ENCODE data around the gene TFDP2. TPM values are rescaled to one million over a fixed set of nuclear protein-coding genes. Genes with fewer than 3 reads are reported as not detected.

The TFDP2 gene
- total RNA-seq, 4 donors from 2014 or later: 38.0 to 95.4 (median 65.4) TPM

DNA sequence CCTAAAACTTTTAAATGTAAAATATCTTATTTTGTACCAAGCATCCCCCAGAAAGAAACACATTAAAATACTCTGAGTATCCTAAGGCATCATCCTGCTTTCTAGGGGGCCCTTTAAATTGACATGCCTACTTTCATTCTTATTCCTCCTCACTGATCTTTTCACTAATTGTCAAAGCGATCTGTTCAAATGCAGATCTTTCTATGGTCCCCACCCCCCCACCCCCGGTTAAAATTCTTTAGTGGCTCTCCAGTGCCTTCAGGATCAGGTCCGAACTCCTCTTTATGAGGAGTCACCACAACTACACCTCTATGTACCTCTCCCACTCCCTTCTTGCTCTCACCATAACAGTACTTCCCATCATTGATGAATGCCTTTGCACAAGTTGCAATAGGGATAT is 19.2 kb upstream of the TFDP2 start:
- Histone ChIP-seq H3K27ac (no peak overlapping the region), H3K4me3 (no peak overlapping the region), H3K4me1 (no peaks in the 10 kb centered on the region), H3K36me3 (peaks cover 0 to 71% (median 2%) of the 10 kb centered on the region in 3 donors), H3K9me3 (no peaks in the 10 kb centered on the region), H3K27me3 (no peaks in the 10 kb centered on the region)
- TF ChIP-seq, protein P1, sequence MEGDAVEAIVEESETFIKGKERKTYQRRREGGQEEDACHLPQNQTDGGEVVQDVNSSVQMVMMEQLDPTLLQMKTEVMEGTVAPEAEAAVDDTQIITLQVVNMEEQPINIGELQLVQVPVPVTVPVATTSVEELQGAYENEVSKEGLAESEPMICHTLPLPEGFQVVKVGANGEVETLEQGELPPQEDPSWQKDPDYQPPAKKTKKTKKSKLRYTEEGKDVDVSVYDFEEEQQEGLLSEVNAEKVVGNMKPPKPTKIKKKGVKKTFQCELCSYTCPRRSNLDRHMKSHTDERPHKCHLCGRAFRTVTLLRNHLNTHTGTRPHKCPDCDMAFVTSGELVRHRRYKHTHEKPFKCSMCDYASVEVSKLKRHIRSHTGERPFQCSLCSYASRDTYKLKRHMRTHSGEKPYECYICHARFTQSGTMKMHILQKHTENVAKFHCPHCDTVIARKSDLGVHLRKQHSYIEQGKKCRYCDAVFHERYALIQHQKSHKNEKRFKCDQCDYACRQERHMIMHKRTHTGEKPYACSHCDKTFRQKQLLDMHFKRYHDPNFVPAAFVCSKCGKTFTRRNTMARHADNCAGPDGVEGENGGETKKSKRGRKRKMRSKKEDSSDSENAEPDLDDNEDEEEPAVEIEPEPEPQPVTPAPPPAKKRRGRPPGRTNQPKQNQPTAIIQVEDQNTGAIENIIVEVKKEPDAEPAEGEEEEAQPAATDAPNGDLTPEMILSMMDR (IDR thresholded peaks at IDR 0.05): no peak
- no peak for TF ChIP-seq POLR2A (IDR thresholded peaks at IDR 0.05)
- no peak for DNase-seq

DNA sequence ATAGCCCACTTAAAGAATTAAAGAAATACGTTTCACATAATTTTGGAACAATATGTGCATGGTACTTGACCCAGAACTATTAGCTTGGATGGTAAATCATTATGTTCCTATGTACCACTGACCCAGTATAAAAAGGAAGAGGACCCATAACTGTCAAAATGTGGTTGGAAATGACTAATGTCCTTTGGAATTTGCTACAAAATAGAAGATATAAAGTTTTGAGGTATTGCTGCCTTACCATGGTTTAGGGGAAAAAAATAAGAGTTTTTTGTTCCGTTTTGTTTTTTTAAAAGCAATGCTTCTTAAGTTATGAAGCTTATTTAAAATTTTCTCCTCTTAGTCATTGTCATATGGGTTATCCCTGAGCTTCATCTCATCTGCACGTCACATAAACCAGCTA is 15.8 kb upstream of the TFDP2 start:
- no peaks in the 10 kb centered on the region for H3K9me3 ChIP-seq
- TF ChIP-seq, protein P1 (IDR thresholded peaks at IDR 0.05): no peak
- no peak for TF ChIP-seq POLR2A (IDR thresholded peaks at IDR 0.05)
- H3K36me3 ChIP-seq: peaks cover 0 to 46% (median 0%) of the 10 kb centered on the region in 3 donors
- DNase-seq: no peak
- no peak overlapping the region for H3K27ac ChIP-seq
- H3K27me3 ChIP-seq: no peaks in the 10 kb centered on the region
- H3K4me3 ChIP-seq: no peak overlapping the region
- H3K4me1 ChIP-seq: no peaks in the 10 kb centered on the region

DNA sequence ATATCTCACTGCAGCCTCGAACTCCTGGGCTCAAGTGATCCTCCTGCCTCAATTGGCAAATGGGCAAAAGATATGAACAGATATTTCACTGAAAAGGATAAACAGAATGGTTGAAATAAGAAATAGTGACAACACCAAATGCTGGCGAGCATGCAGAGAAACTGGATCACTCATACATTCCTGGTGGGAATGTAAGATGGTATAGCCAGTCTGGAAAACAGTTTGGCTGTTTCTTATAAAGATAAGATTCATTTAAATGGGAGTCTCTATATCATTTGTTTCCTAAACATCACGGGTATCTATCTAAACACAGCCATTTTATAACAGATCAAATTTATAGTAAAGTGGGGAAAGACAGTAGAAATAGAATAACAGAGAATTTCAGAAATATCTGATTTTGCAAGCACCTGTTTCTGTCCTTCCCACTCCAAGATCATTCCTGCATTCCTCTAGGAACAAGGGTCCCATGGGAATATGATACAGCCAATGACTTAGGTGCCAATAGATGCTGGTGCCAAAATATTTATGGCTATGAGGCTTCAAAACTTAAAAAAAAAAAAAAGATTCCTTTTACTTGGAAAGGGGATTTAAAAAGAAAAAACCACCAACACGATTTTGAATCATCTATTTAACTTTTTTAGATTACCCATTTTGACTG is 9.9 kb upstream of the TFDP2 start:
- Histone ChIP-seq H3K27me3 (no peaks in the 10 kb centered on the region), H3K4me3 (no peak overlapping the region), H3K36me3 (peaks cover 0 to 10% (median 0%) of the 10 kb centered on the region in 3 donors), H3K27ac (no peak overlapping the region), H3K9me3 (no peaks in the 10 kb centered on the region), H3K4me1 (no peaks in the 10 kb centered on the region)
- DNase-seq: no peak
- TF ChIP-seq, protein P1 (IDR thresholded peaks at IDR 0.05): no peak
- no peak for TF ChIP-seq POLR2A (IDR thresholded peaks at IDR 0.05)

DNA sequence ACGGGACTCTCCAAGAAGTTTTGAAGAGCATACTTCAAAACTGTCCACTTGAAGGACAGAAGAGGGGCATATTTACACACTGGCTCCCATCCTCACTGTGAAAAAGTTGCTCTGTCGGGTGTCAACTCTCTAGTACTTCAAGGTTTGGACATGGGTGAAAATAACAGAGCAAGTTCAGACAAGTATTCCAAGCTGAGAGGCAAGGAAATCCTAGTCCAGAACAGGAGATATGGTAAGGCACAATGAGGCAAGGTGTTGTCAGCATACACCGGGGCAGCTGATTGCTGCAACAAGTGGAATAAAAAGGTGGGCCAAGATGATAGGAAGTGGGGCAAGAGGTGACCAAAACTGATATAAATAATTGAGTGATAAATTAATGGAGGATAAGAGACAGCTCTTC is 4.8 kb upstream of the TFDP2 start:
- no peak overlapping the region for H3K27ac ChIP-seq

DNA sequence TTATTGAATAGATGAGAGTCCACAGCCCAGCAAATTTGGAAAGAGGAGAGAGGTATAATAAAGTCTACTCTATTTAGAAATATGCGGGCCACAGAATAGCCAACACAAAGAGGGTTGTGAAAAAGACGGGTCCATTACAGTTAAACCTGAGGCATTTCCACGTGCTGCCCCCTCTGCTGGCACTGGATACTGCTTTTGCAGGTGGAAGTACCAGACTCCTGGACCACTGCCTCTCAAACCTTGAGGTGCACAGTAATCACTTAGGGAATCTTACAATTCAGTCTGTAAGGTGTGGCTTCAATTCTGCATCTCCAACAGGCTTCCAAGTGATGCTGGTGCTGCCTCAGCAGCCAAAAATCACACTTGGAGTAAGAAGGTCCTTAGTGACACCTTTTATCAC is 3.0 kb upstream of the TFDP2 start:
- Histone ChIP-seq H3K4me1 (peaks cover 0 to 9% (median 3%) of the 10 kb centered on the region in 4 donors), H3K27me3 (no peaks in the 10 kb centered on the region), H3K4me3 (no peak overlapping the region), H3K27ac (no peak overlapping the region), H3K9me3 (no peaks in the 10 kb centered on the region), H3K36me3 (no peaks in the 10 kb centered on the region)
- DNase-seq: no peak
- no peak for TF ChIP-seq POLR2A (IDR thresholded peaks at IDR 0.05)
- TF ChIP-seq, protein P1 (IDR thresholded peaks at IDR 0.05): no peak

More for the DNA sequence above, 4.8 kb upstream of the TFDP2 start:
- Histone ChIP-seq H3K4me3 (no peak overlapping the region), H3K4me1 (no peaks in the 10 kb centered on the region), H3K36me3 (no peaks in the 10 kb centered on the region), H3K27me3 (no peaks in the 10 kb centered on the region), H3K9me3 (no peaks in the 10 kb centered on the region)
- TF ChIP-seq, protein P1 (IDR thresholded peaks at IDR 0.05): no peak
- TF ChIP-seq POLR2A (IDR thresholded peaks at IDR 0.05): no peak
- DNase-seq: no peak
